Activated T-cell treated with anti-CD3 and anti-CD28 coated beads for 24 hours (primary cell): Measurements from ENCODE around the gene MAP3K13.

Source experiments
- DNase-seq: peaks from one replicate; pipeline ENCODE4 v3.0.0-alpha.2; 2020; ENCODE audit warnings: low read depth

MAP3K13 gene

GRCh38 chr3:185362850-185363661, at the start of gene MAP3K13:
TSS of gene MAP3K13 (plus strand) at chr3:185363136. CDS start at chr3:185428582, 65,446 bp downstream.
- peak; percentile 2 for DNase-seq

- DNase-seq = no peak
These were observed 49.2 kb upstream of the MAP3K13 start for GRCh38 chr3:185313693-185314246.

- no peak for DNase-seq
These were observed 46.1 kb upstream of the MAP3K13 start for GRCh38 chr3:185316740-185317412.

GRCh38 chr3:185317674-185318073, 45.3 kb upstream of the MAP3K13 start:
- DNase-seq = no peak

GRCh38 chr3:185318141-185318540, 44.8 kb upstream of the MAP3K13 start:
- no peak for DNase-seq

- DNase-seq = no peak
These were observed 43.1 kb upstream of the MAP3K13 start for GRCh38 chr3:185319801-185320200.

- no peak for DNase-seq
These were observed 42.0 kb upstream of the MAP3K13 start for GRCh38 chr3:185320949-185321348.

- no peak for DNase-seq
These were observed 40.7 kb upstream of the MAP3K13 start for GRCh38 chr3:185322101-185322719.

GRCh38 chr3:185325946-185326791, 36.8 kb upstream of the MAP3K13 start:
- no peak for DNase-seq

- no peak for DNase-seq
These were observed 35.9 kb upstream of the MAP3K13 start for GRCh38 chr3:185327062-185327461.

GRCh38 chr3:185328324-185329004, 34.5 kb upstream of the MAP3K13 start:
- no peak for DNase-seq

- no peak for DNase-seq
These were observed 32.7 kb upstream of the MAP3K13 start for GRCh38 chr3:185330238-185330637.

GRCh38 chr3:185330644-185331043, 32.3 kb upstream of the MAP3K13 start:
- DNase-seq = no peak

GRCh38 chr3:185332026-185332735, 30.8 kb upstream of the MAP3K13 start:
- no peak for DNase-seq

- DNase-seq = no peak
These were observed 27.1 kb upstream of the MAP3K13 start for GRCh38 chr3:185335799-185336198.

GRCh38 chr3:185337231-185337816, 25.6 kb upstream of the MAP3K13 start:
- DNase-seq = no peak

- DNase-seq = no peak
These were observed 23.0 kb upstream of the MAP3K13 start for GRCh38 chr3:185339945-185340344.

GRCh38 chr3:185340751-185341150, 22.2 kb upstream of the MAP3K13 start:
- DNase-seq = no peak

GRCh38 chr3:185341616-185342458, 21.1 kb upstream of the MAP3K13 start:
- no peak for DNase-seq
